HUDEP-2 (cell line): ENCODE measurements around the gene ABCB10.
"Not testable (repeated sequence)": the region's sequence is repeated elsewhere in the genome, so short reads cannot be mapped to it uniquely, and the experiment has no call there.

Source experiments
- DNase-seq, 76 experiments: peaks; one replicate each; lab custom pipeline; 2025; ENCODE audit not compliant: unreplicated experiment in 76 of 76; lab: John Stamatoyannopoulos, UW

Gene ABCB10

GRCh38 chr1:229558460-229559335, at the start of gene ABCB10:
Gene ABCB10 (minus strand): TSS chr1:229558707. CDS start chr1:229558652, 55 bp downstream.
- DNase-seq: peak; percentile 67 to 100 (median 97)

GRCh38 chr1:229607370-229607769, 48.9 kb upstream of the ABCB10 start:
- DNase-seq: no peak

GRCh38 chr1:229603371-229604005, 45.0 kb upstream of the ABCB10 start:
- DNase-seq: no peak

- DNase-seq: no peak
These were observed 41.7 kb upstream of the ABCB10 start for GRCh38 chr1:229600229-229600628.

- peak in 1 of 76 experiments; percentile 5 for DNase-seq
These were observed 40.9 kb upstream of the ABCB10 start for GRCh38 chr1:229599218-229599954.

GRCh38 chr1:229597877-229598276, 39.4 kb upstream of the ABCB10 start:
- no peak for DNase-seq

GRCh38 chr1:229596925-229597699, 38.6 kb upstream of the ABCB10 start:
- no peak for DNase-seq

- DNase-seq: not testable (repeated sequence)
These were observed 37.4 kb upstream of the ABCB10 start for GRCh38 chr1:229595876-229596275.

GRCh38 chr1:229594227-229595008, 35.9 kb upstream of the ABCB10 start:
- no peak for DNase-seq

GRCh38 chr1:229593800-229594199, 35.3 kb upstream of the ABCB10 start:
- no peak for DNase-seq

- no peak for DNase-seq
These were observed 31.6 kb upstream of the ABCB10 start for GRCh38 chr1:229590119-229590518.

- no peak for DNase-seq
These were observed 26.8 kb upstream of the ABCB10 start for GRCh38 chr1:229585338-229585737.

- no peak for DNase-seq
These were observed 24.2 kb upstream of the ABCB10 start for GRCh38 chr1:229582715-229583114.

- DNase-seq: no peak
These were observed 23.6 kb upstream of the ABCB10 start for GRCh38 chr1:229582011-229582694.

GRCh38 chr1:229581485-229581884, 23.0 kb upstream of the ABCB10 start:
- no peak for DNase-seq

- DNase-seq: peak in 17 of 76 experiments; percentile 1 to 37 (median 15)
These were observed 20.7 kb upstream of the ABCB10 start for GRCh38 chr1:229579059-229579673.

- DNase-seq: no peak
These were observed 19.9 kb upstream of the ABCB10 start for GRCh38 chr1:229578168-229579058.
